ENCODE measurements around the gene MPP3. TPM values are rescaled to one million over a fixed set of nuclear protein-coding genes. Genes with fewer than 3 reads are reported as not detected.
"Not testable (repeated sequence)": the region's sequence is repeated elsewhere in the genome, so short reads cannot be mapped to it uniquely, and the experiment has no call there.

Gene MPP3, protein sequence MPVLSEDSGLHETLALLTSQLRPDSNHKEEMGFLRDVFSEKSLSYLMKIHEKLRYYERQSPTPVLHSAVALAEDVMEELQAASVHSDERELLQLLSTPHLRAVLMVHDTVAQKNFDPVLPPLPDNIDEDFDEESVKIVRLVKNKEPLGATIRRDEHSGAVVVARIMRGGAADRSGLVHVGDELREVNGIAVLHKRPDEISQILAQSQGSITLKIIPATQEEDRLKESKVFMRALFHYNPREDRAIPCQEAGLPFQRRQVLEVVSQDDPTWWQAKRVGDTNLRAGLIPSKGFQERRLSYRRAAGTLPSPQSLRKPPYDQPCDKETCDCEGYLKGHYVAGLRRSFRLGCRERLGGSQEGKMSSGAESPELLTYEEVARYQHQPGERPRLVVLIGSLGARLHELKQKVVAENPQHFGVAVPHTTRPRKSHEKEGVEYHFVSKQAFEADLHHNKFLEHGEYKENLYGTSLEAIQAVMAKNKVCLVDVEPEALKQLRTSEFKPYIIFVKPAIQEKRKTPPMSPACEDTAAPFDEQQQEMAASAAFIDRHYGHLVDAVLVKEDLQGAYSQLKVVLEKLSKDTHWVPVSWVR
- 10 to 100 TPM in 2 of 4 donors, 1 to 10 TPM in 2; 6.2 to 15.9 (median 11.8) TPM for polyA plus RNA-seq (ENCODE audit: insufficient read length in 4 of 4)

DNA sequence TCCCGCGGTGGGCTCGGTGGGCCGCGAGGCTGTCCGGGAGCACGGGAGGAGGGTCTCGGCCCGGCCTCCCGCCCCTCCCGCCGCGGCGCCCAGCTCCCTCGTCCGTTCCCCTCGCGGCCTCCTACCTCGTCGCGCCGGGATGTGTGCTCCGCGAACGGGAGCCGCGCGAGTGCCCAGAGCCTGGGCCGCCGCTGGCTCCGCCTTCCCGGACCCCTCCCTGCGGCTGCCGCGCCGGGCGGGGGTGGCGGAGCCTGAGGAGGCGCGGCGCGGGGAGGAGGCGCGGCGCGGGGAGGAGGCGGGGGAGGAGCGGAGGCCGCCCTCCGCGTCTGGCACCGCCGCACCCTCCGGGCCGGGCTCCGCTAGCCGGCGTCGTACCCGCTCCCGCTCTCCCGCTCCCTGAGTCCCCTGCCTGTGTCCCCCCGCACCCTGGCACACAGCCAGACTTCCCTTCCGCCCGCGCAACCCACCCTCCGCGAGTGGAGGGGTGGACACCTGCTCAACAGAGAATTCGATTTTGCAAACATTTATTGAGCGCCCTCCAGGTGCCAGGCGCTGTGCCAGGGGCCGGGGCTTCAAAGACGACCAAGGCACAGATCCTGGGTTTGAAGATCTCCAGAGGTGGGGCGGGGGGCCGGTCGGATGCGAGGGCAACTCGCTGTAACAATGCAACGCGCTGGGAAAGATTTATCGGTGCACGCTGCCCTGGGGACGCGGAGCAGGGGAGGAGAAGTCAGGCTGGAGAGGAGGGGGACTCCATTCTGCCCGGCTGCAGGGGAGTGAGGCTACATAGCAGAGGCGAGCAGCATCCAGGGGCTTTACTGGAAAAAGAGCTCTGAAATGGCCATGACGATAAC is at the start of gene MPP3:
Gene MPP3, minus strand, starts transcription at position 171 of the 854 bp plus-strand sequence. CDS start 1,240 bp downstream, outside the sequence.
- peak in 3 of 4 donors; percentile 37 to 52 (median 46) for DNase-seq (ENCODE audit: low read depth in 4 of 4, low spot score in 2 of 4)

DNA sequence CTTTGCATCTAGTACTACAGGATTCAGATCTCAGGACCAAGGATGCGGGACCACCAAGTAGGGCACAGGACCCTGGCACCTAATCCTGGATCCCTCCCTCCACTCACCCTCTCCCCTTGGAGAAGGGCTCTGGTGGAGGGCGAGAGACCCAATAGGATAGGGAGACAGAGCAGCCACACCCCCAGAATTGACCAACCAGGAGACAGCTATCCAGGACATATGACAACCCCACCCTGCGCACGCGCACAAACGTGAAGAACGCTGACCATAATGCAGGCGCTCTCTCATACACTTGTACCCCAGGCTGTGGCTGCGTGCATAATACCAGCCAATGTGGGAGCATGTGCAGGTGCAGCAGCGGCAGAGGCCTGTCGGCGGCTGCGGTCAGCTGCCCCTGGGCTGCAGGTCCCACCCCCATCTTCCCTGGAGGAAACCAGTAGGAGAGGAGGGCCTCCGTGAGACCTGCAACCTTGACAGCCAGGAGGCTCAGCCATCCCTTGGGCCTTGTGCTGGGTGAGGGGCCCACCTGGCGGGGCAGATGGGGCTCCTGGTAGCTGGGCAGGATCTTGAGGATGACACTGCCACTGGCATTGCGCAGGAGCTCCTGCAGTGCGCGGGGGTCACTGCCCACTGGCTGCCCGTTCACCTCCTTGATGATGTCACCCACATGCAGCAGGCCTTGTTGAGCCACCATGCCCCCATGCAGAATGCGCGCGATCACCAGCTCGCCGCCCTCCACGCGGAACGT is 49.0 kb upstream of the MPP3 start:
- no peak for DNase-seq (ENCODE audit: low read depth in 4 of 4, low spot score in 2 of 4)

DNA sequence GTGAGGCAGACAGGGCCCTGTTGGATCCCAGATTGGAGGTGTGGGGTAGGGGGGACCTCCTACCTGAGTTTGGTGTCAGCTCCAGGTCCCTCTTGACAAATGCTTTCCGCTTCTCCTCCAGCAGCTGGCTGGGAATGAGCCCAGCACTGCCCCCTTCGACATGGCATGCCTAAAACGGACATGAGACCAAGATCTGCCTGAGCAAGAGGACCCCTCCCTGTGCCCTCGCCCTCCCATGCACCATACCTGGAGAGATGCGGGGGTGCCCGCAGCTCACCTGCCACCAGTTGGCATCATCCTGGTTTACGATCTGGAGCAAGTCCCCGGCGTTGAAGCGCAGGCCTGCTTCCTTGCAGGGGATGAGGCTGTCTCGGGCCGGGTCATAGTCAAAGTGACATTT is 48.2 kb upstream of the MPP3 start:
- DNase-seq (ENCODE audit: low read depth in 4 of 4, low spot score in 2 of 4): no peak

DNA sequence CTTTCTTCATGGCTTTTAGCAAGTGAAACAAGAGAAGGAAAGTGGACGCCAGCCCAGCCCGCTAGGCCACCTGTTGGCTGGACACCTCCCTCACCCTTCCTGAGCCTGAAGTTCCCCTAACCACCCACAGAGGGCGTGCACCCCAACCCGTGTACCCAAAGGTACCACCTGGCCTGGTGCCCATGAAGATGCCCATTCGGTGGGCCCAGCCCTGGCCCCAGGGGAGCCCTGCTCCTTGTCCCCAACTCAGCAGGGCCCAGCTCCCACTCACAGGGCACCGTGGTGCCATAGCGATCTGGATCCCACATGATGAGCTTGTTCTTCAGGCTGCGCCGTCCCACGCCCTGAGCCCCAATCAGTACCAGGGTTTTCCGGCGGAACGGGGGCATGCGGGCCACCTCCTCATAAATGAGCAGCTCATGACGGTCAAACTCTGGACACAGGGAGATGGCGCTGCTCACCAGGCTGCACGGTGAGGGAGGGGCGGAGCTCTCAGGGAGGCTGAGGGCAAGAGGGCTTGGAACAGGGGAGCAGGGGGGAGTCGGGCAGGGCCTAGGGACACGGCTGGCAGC is 47.6 kb upstream of the MPP3 start:
- peak in 2 of 4 donors; percentile 46 to 55 for DNase-seq (ENCODE audit: low read depth in 4 of 4, low spot score in 2 of 4)

DNA sequence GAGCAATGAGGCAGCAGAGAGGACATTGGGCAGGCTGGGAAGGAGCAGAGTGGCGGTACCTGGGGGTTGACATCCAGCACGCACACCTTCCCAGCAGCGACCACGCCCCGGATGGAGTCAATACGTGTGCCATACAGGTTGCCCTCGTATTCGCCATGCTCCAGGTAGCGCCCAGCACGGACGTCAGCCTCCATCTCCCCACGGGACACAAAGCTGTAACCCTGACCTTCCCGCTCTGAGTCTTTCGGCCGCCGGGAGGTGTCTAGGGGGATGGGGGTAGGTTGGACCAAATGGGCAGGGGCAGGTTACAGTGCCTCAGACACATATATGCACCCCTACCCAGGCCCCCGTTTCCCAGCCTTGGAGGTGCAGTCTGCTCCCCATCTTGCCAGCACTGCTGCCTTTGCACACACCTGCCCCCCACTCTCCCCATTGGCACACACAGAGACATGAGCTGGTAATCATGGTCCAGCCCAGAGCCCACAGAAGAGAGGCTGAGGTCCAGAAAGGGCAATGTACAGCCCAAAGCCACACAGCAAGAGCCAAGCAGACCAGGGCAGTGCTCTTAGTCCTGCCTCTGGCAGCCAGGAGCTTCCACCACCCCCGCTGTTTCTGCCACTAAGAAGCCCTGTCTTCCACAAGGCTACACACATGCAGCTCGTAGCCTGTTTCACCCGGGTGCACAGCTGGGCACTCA is 46.9 kb upstream of the MPP3 start:
- DNase-seq (ENCODE audit: low read depth in 4 of 4, low spot score in 2 of 4): no peak

DNA sequence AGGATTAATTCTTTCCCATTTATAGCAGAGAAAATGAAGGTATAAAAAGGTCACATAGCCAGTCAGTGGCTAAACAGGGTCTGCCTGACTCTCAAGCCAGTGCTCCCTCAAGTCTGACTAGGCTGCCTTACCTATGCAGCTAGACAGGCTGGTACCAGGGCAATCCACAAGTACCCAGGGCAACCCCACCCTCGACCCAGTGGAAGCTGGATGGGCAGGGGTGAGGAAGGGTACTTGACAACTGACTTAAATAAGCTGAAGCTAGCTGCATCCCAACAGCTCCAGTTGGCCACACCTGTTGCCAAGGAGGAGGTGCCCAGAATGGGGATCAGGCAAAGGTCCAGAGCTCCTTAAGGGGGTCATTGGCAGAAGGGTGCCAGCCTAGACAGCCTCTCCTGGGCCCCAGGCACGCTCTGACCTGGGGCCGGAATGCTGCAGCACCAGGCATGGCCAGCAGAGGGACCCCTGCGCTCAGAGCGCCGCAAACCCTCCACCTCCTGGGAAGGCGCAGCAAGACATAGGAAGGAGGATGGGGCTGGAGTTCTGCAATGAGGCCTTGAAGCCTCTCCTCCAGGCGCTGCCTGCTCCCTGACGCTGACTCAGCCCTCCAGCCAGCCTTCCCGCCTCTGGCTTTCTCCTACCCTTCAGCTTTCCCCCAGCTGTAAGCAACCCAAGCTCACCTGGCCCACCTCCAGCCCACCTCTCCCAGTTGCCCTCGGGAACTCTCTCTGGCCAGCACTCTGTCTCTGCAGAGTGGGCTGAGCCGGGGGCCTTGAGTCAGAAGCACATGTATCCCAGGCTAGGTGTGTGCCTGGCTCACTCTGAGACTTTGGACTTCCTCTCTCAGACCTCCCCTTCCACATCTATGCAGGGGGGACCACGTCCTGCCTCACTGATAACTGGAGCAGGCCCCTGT is 45.6 kb upstream of the MPP3 start:
- peak in 2 of 4 donors; percentile 46 to 58 for DNase-seq (ENCODE audit: low read depth in 4 of 4, low spot score in 2 of 4)

DNA sequence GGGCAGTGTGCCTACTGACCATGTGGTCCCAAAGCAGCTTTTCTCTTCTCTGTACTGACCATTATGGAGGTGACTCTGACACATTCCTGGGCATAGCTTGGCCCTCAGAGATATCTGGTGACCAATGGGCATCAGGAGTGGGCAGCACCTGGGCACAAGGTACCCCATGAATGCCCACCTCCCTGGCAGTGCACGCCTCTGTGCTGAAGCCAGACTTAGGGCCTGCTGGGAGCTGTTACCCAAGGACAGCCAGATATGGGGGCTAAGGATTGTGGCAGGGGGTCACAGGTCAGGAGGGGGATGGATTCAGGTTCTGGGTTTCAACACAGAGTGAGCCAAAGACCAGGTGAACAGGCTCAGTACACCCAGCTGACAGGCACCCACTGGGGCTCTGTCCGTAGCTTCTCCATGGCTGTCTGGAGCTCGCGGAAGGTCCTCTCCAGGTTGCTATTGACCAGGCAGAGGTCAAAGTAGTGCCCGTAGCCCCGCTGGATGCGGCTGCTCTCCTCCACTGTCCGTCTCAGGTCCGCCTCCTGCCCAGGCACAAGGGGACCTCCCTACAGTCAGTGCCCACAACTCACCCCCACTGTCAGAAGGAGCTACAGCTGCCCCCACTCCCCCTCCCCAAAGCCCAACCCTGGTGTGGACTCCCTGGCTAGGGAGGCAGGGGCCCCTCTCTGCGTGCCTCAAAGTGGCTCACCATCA is 44.7 kb upstream of the MPP3 start:
- DNase-seq (ENCODE audit: low read depth in 4 of 4, low spot score in 2 of 4): no peak

DNA sequence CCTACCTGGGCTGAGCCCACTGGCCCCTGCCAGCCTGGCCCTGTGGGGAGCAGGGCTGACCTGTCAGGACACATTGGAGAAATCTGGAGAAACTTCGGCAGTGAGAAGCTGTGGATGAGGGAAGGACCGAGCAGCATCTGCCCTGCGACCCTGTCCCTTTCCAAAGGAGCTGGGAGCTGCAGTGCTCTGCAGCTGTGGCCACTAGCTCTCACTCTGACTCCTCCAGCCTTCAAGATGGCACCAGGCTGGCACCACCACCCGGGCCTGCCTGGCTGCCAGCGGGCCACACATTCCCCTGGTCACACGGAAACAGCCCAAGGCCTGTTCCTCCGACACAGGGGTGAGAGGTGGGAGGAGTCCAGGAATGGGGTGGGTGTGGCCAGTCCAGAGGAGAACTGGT is 44.1 kb upstream of the MPP3 start:
- no peak for DNase-seq (ENCODE audit: low read depth in 4 of 4, low spot score in 2 of 4)

DNA sequence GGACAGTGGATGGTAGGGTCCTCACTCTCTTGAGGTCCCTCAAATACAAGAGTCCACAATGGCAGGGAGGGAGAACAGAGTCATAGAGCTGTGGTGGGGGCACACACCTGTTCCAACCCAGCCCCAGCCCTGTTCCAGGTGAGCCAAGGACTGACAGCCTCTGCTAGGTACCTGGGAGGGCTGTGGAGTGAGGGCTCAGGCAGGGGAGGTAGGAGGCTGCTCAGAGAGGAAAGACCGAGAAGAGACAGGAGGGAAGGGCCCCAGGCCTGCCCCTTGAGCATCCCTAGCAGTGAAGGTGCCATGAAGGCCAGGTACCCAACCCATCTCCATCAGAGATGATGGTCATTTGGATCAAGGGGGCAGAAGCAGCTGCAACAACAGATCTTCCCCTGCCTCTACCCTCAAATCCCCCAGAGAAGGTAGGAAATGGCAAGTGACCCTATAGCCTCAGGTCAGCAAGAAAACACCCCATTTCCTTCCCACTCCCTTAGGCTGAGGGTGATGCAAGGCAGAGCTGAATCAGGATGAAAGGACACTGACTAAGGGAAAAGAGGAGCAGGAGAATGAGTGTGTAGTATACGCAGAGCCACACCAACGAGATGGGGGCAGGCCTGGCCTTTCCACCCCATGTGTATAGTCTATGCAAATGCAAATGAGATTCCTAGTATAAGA is 42.7 kb upstream of the MPP3 start:
- no peak for DNase-seq (ENCODE audit: low read depth in 4 of 4, low spot score in 2 of 4)

DNA sequence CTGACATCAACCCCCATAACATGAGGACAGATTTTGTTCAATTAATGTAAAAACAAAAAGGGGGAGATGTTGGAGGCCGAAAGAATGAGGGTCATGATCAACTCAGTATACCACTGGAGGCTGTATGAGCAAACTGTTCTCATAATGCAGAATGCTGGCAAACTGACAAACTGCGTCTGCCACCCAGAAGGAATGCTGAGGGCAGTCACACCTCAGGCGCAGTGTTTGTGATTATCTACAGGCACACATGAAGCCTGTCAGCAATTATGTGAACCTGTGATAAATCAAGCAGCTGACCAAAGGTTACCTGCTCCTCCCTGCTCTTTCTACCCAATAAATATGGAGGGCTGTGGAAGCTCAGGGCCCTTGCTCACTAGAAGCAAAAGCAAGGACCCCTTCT is 41.3 kb upstream of the MPP3 start:
- no peak for DNase-seq (ENCODE audit: low read depth in 4 of 4, low spot score in 2 of 4)

DNA sequence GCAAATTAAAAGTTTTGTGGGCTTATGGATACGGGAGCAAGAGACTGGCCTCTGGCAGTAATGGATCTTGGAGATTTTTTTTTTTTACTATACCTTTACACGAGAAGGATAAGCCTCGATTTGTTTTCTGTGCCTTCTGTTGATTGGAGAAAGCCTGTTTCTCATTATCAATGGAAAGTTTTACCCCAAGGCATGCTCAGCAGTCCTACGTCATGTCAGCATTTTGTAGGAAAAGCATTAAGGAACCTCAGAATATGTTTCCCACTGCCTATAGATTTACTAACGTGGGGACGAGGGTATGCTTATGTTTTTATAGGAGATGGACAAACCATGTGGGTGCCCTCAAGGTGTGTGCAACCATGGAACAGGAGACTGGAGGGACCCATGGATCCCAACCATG is 40.9 kb upstream of the MPP3 start:
- no peak for DNase-seq (ENCODE audit: low read depth in 4 of 4, low spot score in 2 of 4)

DNA sequence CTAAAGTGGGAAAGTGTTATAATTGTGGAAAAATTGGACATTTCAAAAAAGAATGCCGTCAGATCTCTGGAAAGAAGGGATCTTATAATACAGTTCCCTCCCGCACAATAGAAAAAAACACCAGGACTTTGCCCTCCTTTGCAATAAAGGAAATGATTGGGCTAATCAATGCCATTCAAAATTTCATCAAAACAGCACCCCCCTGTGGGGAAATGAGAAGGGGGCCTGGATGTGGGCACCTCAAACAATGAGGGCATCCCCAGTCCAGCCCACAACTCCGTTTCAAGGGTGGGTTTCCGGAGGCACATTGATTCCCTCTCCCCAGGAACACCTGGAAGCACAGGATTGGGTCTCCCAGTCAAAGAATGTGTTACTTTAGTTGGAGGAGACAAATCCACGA is 40.1 kb upstream of the MPP3 start:
- DNase-seq (ENCODE audit: low read depth in 4 of 4, low spot score in 2 of 4): no peak

DNA sequence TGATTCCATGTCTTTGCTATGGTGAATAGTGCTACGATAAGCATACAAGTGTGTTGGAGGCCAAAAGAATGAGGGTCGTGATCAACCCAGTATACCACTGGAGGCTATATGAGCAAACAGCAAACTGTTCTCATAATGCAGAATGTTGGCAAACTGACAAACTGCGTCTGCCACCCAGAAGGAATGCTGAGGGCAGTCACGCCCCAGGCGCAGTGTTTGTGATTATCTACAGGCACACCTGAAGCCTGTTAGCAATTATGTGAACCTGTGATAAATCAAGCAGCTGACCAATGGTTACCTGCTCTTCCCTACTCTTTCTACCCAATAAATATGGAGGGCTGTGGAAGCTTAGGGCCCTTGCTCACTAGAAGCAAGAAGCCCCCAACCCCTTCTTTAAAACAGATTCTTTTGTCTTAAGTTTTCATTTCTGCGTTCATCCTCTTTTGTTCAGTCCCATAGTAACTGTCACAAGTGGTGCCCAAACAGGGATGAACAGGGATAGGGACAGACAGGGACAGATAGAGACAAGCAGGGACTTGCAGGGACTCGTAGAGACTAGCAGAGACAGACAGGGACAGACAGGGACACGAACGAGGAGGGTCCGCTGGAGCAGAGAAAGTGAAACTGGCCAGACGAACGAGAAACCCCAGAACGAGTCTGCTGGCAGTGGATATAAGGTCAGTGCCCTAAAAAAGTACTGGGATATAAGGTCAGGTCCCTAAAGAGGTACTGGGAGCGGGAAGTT is 39.2 kb upstream of the MPP3 start:
- no peak for DNase-seq (ENCODE audit: low read depth in 4 of 4, low spot score in 2 of 4)

DNA sequence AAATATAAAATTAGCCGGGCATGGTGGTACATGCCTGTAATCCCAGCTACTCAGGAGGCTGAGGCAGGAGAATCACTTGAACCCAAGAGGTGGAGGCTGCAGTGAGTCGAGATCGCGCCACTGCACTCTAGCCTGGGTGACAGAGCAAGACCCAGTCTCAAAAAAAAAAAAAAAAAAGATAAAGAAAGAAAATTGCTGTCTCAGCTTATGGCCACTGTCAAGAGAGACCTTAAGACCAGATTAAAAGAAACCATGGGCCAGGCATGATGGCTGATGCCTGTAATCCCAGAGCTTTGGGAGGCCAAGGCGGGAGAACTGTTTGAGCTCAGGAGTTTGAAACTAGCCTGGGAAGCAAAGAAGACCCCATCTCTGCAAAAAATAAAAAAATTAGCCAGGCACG is 36.1 kb upstream of the MPP3 start:
- DNase-seq (ENCODE audit: low read depth in 4 of 4, low spot score in 2 of 4): not testable (repeated sequence)

DNA sequence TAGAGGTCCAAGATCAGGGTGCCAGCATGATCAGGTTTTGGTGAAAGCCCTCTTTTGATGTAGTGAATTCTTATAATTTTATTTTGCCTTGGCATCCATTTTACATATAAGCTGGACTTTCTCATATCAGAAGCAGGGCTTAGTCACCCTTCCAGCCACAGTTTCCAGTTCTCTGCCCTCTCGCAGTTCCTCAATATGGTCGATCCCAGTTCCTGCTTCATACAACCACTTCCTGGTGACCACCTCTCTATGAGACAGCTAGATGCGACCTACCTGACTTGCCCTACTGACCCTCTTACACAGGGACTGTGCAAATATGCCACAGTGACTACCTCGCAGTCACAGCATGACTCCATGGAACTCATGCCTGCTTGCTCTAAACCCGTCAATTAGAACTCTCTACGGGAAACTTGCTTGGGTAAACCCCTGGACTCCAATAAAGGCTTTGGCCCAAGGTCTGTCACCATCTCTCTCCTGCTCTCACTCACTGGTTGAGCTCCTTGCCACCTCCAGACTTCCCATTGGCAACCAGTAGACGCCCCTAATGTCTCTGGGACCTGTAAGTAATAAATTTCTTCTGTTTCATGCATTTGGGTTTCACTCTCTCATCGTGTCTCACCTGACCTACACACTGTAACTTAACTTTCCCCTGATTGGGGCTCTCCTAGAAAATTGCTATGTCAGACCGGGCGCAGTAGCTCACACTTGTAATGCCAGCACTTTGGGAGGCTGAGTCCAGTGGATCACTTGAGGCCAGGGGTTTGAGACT is 35.5 kb upstream of the MPP3 start:
- no peak for DNase-seq (ENCODE audit: low read depth in 4 of 4, low spot score in 2 of 4)
